ENCODE measurements around the gene TUBGCP3.

TUBGCP3 gene

DNA sequence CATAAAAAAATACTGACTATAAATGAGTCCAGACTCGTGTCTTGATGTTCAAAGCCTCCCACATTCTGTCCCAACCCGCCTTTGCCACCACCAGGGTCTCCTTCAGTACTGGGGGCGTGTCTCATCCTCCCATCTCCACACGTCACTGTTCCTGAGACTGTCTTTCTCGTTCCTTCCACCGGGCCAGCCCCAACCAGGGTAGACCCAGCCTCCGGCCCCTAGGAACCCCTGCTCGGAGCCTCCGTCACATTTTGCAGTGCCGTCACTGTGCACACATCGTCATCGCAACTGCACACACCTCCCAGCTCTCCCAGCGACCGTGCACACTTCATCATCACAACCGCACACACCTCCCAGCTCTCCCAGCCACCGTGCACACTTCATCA, 138.4 kb downstream of the TUBGCP3 start:
- DNase-seq (ENCODE audit: insufficient read length, low spot score), result no peak
- TF ChIP-seq, protein P1, sequence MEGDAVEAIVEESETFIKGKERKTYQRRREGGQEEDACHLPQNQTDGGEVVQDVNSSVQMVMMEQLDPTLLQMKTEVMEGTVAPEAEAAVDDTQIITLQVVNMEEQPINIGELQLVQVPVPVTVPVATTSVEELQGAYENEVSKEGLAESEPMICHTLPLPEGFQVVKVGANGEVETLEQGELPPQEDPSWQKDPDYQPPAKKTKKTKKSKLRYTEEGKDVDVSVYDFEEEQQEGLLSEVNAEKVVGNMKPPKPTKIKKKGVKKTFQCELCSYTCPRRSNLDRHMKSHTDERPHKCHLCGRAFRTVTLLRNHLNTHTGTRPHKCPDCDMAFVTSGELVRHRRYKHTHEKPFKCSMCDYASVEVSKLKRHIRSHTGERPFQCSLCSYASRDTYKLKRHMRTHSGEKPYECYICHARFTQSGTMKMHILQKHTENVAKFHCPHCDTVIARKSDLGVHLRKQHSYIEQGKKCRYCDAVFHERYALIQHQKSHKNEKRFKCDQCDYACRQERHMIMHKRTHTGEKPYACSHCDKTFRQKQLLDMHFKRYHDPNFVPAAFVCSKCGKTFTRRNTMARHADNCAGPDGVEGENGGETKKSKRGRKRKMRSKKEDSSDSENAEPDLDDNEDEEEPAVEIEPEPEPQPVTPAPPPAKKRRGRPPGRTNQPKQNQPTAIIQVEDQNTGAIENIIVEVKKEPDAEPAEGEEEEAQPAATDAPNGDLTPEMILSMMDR (IDR thresholded peaks at IDR 0.05; ENCODE audit: insufficient read depth, missing control alignments), result no peak
- no peak for FAIRE-seq

DNA sequence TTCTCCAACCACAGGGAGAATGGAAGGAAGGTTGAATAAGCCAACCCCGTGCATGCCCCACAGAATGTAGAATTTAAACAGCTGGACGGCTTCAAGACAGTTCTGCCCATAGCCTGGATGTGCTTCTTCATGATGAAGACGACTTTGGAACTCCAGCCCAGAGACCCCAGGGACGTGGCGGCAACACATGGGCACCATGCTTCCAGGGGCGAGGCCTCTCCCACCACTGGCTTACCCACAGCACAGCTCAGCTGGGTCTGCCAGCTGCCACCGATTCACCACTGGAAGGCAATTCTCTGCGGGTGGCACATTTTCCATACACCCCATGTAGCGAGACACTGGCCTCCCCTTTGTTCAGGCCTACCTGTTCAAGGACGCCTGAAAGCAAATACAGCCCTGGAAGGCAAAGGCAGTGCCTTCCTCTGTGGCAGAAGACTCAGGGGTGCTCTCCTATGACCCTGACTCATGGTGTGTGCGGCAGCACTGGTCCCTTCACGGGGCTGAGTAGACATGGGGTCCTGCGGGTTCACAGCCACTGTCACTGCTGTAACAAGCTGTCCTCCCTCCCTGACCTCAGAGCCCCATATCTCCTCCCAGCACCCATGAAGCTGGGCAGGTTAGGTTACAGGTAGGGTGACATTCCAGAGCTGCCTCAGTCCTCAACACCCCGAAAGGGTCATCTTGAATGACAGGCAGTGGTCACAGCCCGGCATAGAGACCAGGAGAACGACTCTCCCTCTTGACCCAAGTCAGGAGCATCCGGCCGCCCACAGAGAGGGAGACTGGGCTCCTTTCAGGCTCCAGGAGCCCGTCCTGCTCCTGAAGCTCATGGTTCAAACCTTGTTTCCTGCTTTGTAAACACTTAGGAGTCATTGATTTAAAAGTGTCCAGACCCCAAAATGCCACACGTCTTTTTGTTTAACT, 139.1 kb downstream of the TUBGCP3 start:
- no peak for FAIRE-seq
- DNase-seq (ENCODE audit: insufficient read length, low spot score), result no peak
- TF ChIP-seq, protein P1 (IDR thresholded peaks at IDR 0.05; ENCODE audit: insufficient read depth, missing control alignments), result no peak

DNA sequence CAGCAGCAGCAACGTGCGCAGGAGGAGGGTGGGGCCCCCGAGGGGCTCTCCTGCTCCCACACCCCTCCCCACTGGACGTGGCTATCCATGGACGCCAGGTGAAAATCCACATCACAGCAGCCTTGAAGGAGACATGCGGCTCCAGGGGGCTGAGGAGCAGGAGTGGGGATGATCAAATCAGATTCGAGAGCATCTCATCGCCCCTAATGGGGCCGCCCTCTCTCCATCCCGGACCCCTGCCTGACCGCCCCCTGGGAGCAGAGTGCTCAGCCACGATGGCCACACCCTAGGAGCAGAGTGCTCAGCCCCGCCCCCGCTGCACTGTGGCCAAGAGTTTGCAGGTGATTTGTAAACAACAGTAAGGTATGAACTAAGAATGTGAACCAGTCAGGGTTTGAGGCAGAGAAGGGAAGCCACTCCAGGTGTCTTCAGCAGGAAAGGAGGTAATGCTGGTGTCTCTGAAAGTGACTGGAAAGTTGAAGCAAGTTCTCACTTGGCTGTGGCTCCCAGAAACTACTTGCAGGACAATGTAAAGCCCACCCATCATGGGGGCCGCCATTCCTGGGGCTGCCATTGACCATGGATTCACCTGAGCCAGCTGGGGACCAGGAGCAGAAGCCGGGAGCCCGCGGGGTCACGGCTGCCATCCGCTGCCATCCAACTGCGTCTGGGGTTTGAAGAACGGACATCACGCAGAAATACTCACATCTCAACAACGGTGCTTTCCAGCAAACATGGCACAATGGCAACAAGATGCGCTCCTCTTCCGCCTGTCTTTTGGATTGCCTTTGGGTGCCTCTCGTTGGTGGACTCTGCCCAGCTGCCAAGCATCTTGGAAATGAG, 140.0 kb downstream of the TUBGCP3 start:
- FAIRE-seq (no peak), DNase-seq (ENCODE audit: insufficient read length, low spot score) (no peak)
- TF ChIP-seq, protein P1 (IDR thresholded peaks at IDR 0.05; ENCODE audit: insufficient read depth, missing control alignments), result no peak

DNA sequence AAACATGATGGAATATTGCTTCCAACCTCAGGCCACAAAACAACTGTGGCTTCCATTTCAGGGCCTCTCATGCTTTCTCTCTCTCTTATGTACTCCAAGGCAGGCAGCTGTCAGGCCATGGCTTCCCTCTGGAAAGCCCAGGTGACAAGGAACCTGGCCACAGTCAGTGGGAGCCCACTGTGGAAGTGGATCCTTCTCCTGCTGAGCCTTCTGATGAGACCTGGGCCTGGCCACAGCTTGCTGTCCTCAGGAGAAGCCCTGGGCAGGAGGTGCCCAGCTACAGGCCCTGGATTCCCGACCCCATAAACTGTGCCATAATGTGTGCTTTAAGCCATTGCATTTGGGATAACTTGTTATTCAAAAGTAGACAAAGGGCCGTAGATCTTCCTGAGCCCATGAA, 140.6 kb downstream of the TUBGCP3 start:
- FAIRE-seq (no peak), DNase-seq (ENCODE audit: insufficient read length, low spot score) (no peak)
- TF ChIP-seq, protein P1 (IDR thresholded peaks at IDR 0.05; ENCODE audit: insufficient read depth, missing control alignments), result no peak

DNA sequence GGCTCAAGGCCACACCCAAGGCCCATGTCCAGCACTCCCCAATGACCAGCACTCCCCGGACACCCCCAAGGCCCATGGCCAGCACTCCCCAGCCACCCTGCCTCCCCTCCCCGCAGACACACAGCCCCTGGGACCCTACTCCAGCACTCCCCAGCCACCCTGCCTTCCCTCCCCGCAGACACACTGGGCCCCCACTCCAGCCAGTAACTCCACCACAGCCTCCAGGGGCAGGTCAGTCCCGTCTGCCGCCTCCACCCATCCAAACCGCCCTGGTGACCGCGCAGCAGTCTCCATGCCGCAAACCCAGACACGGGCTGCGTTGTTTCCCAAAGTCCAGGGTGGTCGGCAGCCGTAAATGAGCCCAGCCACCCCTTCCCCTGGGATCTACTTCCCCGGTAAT, 141.1 kb downstream of the TUBGCP3 start:
- TF ChIP-seq, protein P1 (IDR thresholded peaks at IDR 0.05; ENCODE audit: insufficient read depth, missing control alignments), result no peak
- FAIRE-seq, result no peak
- no peak for DNase-seq (ENCODE audit: insufficient read length, low spot score)

DNA sequence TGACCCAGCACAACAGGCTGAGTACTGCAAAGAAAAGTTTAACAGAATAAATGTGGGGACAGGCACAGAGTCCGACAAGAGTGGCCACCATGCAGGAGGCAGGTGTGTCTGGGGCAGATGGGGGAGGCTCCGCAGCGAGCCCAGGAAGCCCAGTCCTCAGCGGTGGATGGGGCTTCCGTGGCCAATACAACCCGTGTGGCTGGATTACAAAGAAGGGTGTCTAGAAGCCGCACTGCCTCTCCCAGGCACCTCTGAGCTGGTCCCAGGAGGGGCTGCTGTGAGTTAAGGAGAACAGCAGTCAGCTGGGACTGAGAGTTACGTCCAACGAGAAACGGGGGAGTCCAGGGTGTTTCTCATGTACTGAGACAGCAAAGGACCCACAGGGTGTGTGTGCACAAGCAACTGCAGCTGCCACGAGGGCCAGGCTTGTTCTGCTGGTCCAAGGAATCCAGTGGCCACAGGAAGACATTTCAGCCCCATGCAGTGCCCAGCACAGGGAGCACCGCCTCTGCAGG, 141.5 kb downstream of the TUBGCP3 start:
- FAIRE-seq, result no peak
- TF ChIP-seq, protein P1 (IDR thresholded peaks at IDR 0.05; ENCODE audit: insufficient read depth, missing control alignments), result no peak

More for the DNA sequence above, 141.5 kb downstream of the TUBGCP3 start:
- no peak for DNase-seq (ENCODE audit: insufficient read length, low spot score)
